Measurements from ENCODE around the gene TNFSF11.

The TNFSF11 gene

GRCh38 chr13:42617221-42617620 lies 43.3 kb downstream of the TNFSF11 start:
- no peaks in the 10 kb centered on the region for H3K9me3 Mint-ChIP-seq
- DNase-seq (no peak), ATAC-seq (no peak)
- H3K27ac Mint-ChIP-seq = no peak overlapping the region
- peaks cover 34% of the 10 kb centered on the region for H3K27me3 Mint-ChIP-seq
- H3K4me1 Mint-ChIP-seq = no peaks in the 10 kb centered on the region
- H3K4me3 Mint-ChIP-seq = no peak overlapping the region

- Mint-ChIP-seq H3K9me3 (no peaks in the 10 kb centered on the region), H3K4me3 (no peak overlapping the region), H3K27me3 (peaks cover 18% of the 10 kb centered on the region), H3K4me1 (no peaks in the 10 kb centered on the region), H3K27ac (no peak overlapping the region)
- DNase-seq (no peak), ATAC-seq (no peak)
These were observed 50.0 kb downstream of the TNFSF11 start for GRCh38 chr13:42623916-42624315.

- no peak for DNase-seq
- no peak overlapping the region for H3K27ac Mint-ChIP-seq
- ATAC-seq = no peak
These were observed 51.7 kb downstream of the TNFSF11 start for GRCh38 chr13:42625611-42626010.

GRCh38 chr13:42626176-42626860 lies 52.4 kb downstream of the TNFSF11 start:
- H3K9me3 Mint-ChIP-seq = no peaks in the 10 kb centered on the region
- DNase-seq = no peak
- H3K4me3 Mint-ChIP-seq = no peak overlapping the region
- H3K27ac Mint-ChIP-seq = no peak overlapping the region
- H3K4me1 Mint-ChIP-seq = no peaks in the 10 kb centered on the region
- H3K27me3 Mint-ChIP-seq = peaks cover 18% of the 10 kb centered on the region
- no peak for ATAC-seq

More at GRCh38 chr13:42625611-42626010, 51.7 kb downstream of the TNFSF11 start:
- no peak overlapping the region for H3K4me3 Mint-ChIP-seq
- H3K9me3 Mint-ChIP-seq = no peaks in the 10 kb centered on the region
- peaks cover 18% of the 10 kb centered on the region for H3K27me3 Mint-ChIP-seq
- H3K4me1 Mint-ChIP-seq = no peaks in the 10 kb centered on the region

- ATAC-seq (no peak), DNase-seq (no peak)
- H3K9me3 Mint-ChIP-seq = no peaks in the 10 kb centered on the region
- no peak overlapping the region for H3K27ac Mint-ChIP-seq
- no peak overlapping the region for H3K4me3 Mint-ChIP-seq
- H3K4me1 Mint-ChIP-seq = no peaks in the 10 kb centered on the region
- H3K27me3 Mint-ChIP-seq = peaks cover 10% of the 10 kb centered on the region
These were observed 54.7 kb downstream of the TNFSF11 start for GRCh38 chr13:42628666-42629065.

GRCh38 chr13:42631181-42631580 lies 57.2 kb downstream of the TNFSF11 start:
- no peak for DNase-seq
- no peak overlapping the region for H3K4me3 Mint-ChIP-seq
- no peak overlapping the region for H3K27ac Mint-ChIP-seq
- H3K9me3 Mint-ChIP-seq = no peaks in the 10 kb centered on the region
- H3K4me1 Mint-ChIP-seq = no peaks in the 10 kb centered on the region
- no peak for ATAC-seq
- peaks cover 22% of the 10 kb centered on the region for H3K27me3 Mint-ChIP-seq

GRCh38 chr13:42633495-42633894 lies 59.5 kb downstream of the TNFSF11 start:
- Mint-ChIP-seq H3K4me1 (no peaks in the 10 kb centered on the region), H3K4me3 (no peak overlapping the region), H3K27ac (no peak overlapping the region), H3K9me3 (no peaks in the 10 kb centered on the region), H3K27me3 (peaks cover 16% of the 10 kb centered on the region)
- ATAC-seq (no peak), DNase-seq (no peak)

- DNase-seq = no peak
- Mint-ChIP-seq H3K27ac (no peak overlapping the region), H3K9me3 (peaks cover 4 to 7% of the 10 kb centered on the region in 2 donors), H3K4me1 (no peaks in the 10 kb centered on the region), H3K27me3 (peaks cover 31% of the 10 kb centered on the region), H3K4me3 (no peak overlapping the region)
- no peak for ATAC-seq
These were observed 64.1 kb downstream of the TNFSF11 start for GRCh38 chr13:42638101-42638500.

GRCh38 chr13:42638886-42639285 lies 64.9 kb downstream of the TNFSF11 start:
- H3K27me3 Mint-ChIP-seq = peaks cover 31% of the 10 kb centered on the region
- peaks cover 4 to 7% of the 10 kb centered on the region in 2 donors for H3K9me3 Mint-ChIP-seq
- H3K4me3 Mint-ChIP-seq = no peak overlapping the region
- no peak overlapping the region for H3K27ac Mint-ChIP-seq
- no peak for ATAC-seq
- DNase-seq = no peak
- no peaks in the 10 kb centered on the region for H3K4me1 Mint-ChIP-seq

- Mint-ChIP-seq H3K27ac (no peak overlapping the region), H3K9me3 (peaks cover 4 to 7% of the 10 kb centered on the region in 2 donors), H3K4me1 (no peaks in the 10 kb centered on the region), H3K4me3 (no peak overlapping the region), H3K27me3 (peaks cover 15% of the 10 kb centered on the region)
- DNase-seq = no peak
- no peak for ATAC-seq
These were observed 69.1 kb downstream of the TNFSF11 start for GRCh38 chr13:42643076-42643475.

GRCh38 chr13:42644841-42645240 lies 70.9 kb downstream of the TNFSF11 start:
- ATAC-seq (no peak), DNase-seq (no peak)
- Mint-ChIP-seq H3K9me3 (peaks cover 4 to 7% of the 10 kb centered on the region in 2 donors), H3K4me1 (no peaks in the 10 kb centered on the region), H3K27me3 (peaks cover 23% of the 10 kb centered on the region), H3K4me3 (no peak overlapping the region), H3K27ac (no peak overlapping the region)

- DNase-seq = no peak
- peaks cover 4 to 7% of the 10 kb centered on the region in 2 donors for H3K9me3 Mint-ChIP-seq
- ATAC-seq = no peak
- H3K4me1 Mint-ChIP-seq = no peaks in the 10 kb centered on the region
- peaks cover 32% of the 10 kb centered on the region for H3K27me3 Mint-ChIP-seq
- H3K4me3 Mint-ChIP-seq = no peak overlapping the region
- H3K27ac Mint-ChIP-seq = no peak overlapping the region
These were observed 71.8 kb downstream of the TNFSF11 start for GRCh38 chr13:42645717-42646116.

GRCh38 chr13:42649141-42649540 lies 75.2 kb downstream of the TNFSF11 start:
- Mint-ChIP-seq H3K4me3 (no peak overlapping the region), H3K27ac (no peak overlapping the region), H3K27me3 (peaks cover 47% of the 10 kb centered on the region), H3K4me1 (no peaks in the 10 kb centered on the region), H3K9me3 (no peaks in the 10 kb centered on the region)
- ATAC-seq (no peak), DNase-seq (no peak)

GRCh38 chr13:42649831-42650230 lies 75.9 kb downstream of the TNFSF11 start:
- H3K27me3 Mint-ChIP-seq = peaks cover 50% of the 10 kb centered on the region

GRCh38 chr13:42650506-42650905 lies 76.6 kb downstream of the TNFSF11 start:
- no peaks in the 10 kb centered on the region for H3K9me3 Mint-ChIP-seq
- H3K4me3 Mint-ChIP-seq = no peak overlapping the region
- H3K4me1 Mint-ChIP-seq = no peaks in the 10 kb centered on the region
- no peak overlapping the region for H3K27ac Mint-ChIP-seq
- no peak for ATAC-seq
- DNase-seq = no peak
- H3K27me3 Mint-ChIP-seq = peaks cover 57% of the 10 kb centered on the region

More at GRCh38 chr13:42649831-42650230, 75.9 kb downstream of the TNFSF11 start:
- ATAC-seq (no peak), DNase-seq (no peak)
- Mint-ChIP-seq H3K27ac (no peak overlapping the region), H3K4me3 (no peak overlapping the region), H3K9me3 (no peaks in the 10 kb centered on the region), H3K4me1 (no peaks in the 10 kb centered on the region)

GRCh38 chr13:42651936-42652641 lies 78.1 kb downstream of the TNFSF11 start:
- H3K27me3 Mint-ChIP-seq = peaks cover 61% of the 10 kb centered on the region

More at GRCh38 chr13:42651936-42652641, 78.1 kb downstream of the TNFSF11 start:
- no peak overlapping the region for H3K27ac Mint-ChIP-seq
- H3K4me3 Mint-ChIP-seq = no peak overlapping the region
- DNase-seq = no peak
- no peaks in the 10 kb centered on the region for H3K9me3 Mint-ChIP-seq
- ATAC-seq = no peak
- no peaks in the 10 kb centered on the region for H3K4me1 Mint-ChIP-seq
